GM21737 (cell line): Measurements from ENCODE around the gene ETFA.

Source experiments
- ATAC-seq: cut with Tn5 transposase; IDR thresholded peaks from one replicate; pipeline ENCODE4 v1.9.1; 2021; ENCODE audit warnings: mild to moderate bottlenecking, moderate library complexity; ENCODE audit not compliant: unreplicated experiment

ETFA gene

GRCh38 chr15:76178296-76179000 lies 132.8 kb downstream of the ETFA start:
- no peak for ATAC-seq

- no peak for ATAC-seq
These were observed 133.7 kb downstream of the ETFA start for GRCh38 chr15:76177491-76178040.

DNA sequence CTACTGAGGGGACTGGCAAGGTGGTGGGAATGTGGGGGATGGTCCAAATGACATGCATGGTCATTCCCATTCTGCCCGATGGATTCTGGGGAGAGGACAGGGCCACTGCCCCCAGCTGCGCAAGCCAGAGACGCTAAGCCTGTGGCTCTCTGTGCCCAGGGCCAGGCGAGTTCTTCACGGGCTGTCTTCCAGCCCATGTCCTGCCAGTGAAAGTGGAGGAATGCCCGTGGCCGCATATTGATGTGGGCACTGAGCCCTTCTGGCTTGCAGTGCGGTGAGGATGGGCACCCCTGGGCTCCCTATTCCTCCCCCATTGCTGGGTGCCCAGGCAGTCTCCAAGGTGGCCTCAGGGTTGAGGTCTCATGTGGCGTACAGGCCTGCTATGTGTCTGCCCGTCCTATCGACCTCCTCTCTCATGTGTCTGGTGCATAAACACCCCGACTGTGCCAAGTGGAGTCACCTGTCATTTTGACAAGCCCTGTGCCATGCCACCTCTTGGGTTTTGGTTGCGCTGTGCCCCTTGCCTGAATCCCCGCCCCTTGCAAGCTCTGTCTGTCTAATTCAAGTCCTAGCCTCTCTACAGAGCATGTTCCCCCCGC lies 134.7 kb downstream of the ETFA start:
- ATAC-seq: no peak

GRCh38 chr15:76176059-76176458 lies 135.2 kb downstream of the ETFA start:
- no peak for ATAC-seq

DNA sequence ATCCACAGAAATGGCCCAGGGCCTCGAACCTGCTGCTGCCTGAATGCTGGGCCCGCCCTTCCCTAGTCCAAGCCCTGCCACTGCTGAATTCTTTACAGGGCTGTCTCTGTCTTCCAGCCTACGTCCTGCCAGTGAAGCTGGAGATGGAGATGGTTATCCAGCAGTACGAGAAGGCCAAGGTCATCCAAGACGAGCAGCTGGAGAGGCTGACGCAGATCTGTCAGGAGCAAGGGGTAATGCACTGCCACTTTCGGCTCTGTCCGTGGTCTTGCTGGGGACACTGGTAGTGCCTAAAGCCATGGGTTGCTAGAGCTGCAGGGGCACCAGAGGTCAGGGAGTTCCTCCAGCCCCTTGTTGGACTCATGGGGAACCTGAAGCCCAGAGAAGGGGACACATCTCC lies 135.8 kb downstream of the ETFA start:
- ATAC-seq: no peak

DNA sequence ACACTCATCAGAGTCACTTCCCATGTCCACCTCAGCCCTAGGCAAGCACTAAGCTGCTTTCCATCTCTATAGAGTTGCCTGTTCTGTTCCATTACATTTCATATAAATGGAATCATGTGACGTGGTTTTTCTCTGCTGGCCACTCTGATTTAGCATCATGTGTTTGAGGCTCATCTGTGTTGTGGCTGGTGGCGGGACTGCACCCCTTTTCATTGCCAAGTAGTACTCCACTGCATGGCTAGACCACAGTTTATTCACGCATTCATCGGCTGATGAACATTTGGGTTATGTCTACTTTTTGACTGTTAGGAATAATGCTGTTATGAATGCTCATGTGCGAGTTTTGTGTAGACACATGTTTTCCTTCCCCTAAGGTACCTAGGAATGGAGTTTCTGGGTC lies 136.6 kb downstream of the ETFA start:
- ATAC-seq: no peak

DNA sequence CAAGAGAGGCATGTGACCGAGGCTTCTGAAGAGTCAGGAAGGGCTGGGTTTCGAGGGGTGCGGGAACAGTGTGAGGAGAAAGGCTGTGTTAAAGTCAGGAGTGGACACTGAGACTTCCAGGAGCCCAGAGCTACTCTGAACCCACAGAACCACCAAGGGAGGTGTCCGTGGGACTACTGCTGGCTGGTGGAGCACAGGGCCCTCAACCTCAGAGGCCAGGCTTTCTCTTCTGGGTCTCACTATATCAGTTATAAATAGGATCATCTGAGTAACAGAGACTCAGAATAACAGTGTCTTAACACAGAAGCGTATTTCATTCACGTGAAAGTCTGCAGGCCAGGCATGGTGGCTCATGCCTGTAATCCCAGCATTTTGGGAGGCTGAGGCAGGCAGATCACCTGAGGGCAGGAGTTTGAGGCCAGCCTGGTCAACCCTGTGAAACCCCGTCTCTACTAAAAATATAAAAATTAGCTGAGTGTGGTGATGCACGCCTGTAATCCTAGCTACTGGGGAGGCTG lies 137.9 kb downstream of the ETFA start:
- no peak for ATAC-seq

GRCh38 chr15:76172782-76173181 lies 138.5 kb downstream of the ETFA start:
- ATAC-seq: no peak

DNA sequence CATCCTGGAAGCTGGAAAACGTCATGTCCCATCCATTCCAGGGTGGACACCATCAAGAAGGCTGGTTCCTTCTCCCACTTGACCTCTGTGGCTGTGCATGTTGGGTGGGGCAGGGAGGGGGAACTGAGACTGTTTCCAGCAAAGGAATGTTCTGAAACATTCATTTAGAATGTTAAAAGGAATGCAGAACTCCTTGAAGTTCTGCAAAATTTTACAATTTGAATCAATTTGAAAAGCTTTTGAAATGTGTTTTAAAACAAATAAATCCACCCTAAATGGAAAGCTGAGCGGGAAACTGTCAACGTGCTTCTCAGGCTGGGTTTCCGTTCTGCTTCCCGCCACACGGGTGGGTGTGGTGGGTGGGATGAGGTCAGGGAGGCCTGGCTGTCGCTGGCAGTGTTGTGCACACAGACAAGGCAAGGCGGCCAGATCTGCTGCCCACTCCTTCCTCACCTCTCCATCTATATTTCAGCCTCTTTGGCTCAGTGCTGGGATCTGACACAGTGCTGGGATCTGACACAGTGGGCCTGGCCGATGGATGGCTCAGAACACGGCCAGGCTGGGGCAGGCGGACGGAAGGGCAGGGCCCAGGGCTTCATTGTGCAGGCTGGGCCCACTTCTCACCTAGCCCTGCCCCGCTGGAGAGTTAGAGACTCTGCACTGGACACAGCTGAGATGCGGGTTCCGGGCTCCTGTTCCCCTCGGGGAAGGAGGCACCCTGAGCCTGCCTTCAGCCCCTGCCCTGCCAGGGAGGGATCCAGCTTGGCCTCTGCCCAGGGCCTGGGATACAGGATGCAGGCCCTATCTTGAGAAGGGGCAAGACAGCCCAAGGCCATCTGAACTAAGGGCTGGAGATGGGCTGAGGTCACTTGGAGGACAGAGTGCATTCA lies 141.1 kb downstream of the ETFA start:
- ATAC-seq: no peak

GRCh38 chr15:76169018-76169417 lies 142.3 kb downstream of the ETFA start:
- no peak for ATAC-seq

GRCh38 chr15:76168237-76168984 lies 142.9 kb downstream of the ETFA start:
- no peak for ATAC-seq

GRCh38 chr15:76165951-76166350 lies 145.3 kb downstream of the ETFA start:
- no peak for ATAC-seq
